Lower leg skin (tissue), 3 donors: ENCODE results near the gene ZNF778.

Experiments
- POLR2A ChIP-seq, 2 donors: fragments of 450-650 bp; IDR thresholded peaks; one replicate each; pipeline ENCODE4 v1.6.1; 2016 to 2017; ENCODE audit warnings: antibody characterized with exemption in 2 of 2, mild to moderate bottlenecking in 1 of 2, moderate library complexity in 1 of 2
- TF ChIP-seq, protein P1 (sequence below), 3 donors: fragments of 450-650 bp; IDR thresholded peaks; one replicate each; pipeline ENCODE4 v1.5.1; 2016; ENCODE audit warnings: antibody characterized with exemption in 3 of 3, mild to moderate bottlenecking in 3 of 3, moderate library complexity in 2 of 3

DNA sequence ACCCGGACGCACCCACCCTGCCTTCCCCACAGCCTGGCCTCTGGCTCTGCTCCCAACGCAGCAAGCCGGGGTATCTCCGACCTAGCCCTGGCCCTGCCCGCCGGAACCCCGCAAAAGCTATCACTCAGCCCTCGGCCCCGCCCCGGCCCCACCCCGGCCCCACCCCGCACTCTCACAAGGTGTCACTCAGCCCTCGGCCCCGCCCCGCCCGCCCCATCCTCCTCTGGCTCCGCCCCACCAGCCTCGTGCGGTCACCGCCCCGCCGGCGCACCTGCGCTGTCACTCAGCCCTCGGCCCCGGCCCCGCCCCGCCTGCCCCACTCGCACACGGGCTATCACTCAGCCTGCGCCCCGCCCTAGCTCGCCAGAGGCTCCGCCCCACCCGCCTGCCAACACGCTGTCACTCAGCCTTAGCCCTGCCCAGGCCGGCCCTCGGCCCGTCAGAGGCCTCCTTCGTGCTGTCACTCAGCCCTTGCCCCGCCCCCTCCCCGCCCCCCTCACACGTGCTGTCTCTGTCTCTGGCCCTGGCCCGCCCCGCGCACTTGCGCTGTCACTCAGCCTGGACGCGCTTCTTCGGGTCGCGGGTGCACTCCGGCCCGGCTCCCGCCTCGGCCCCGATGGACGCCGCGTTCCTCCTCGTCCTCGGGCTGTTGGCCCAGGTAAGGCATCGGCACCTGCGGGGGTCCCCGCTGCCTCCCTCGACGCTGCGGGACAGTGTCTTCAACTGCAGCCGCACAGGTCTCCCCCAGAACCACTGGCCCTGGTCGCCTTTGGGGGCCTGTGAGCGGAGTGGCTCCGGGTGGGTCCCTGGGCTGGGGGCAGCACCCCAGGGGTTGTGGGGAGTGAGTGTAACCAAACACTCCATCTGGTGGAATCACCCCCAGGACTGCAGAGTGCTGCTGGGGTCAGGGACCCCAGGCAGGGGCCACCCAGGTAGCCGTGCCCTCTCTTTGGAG is 46.0 kb upstream of the ZNF778 start, which contains the start of gene CDH15:
- TF ChIP-seq, protein P1, sequence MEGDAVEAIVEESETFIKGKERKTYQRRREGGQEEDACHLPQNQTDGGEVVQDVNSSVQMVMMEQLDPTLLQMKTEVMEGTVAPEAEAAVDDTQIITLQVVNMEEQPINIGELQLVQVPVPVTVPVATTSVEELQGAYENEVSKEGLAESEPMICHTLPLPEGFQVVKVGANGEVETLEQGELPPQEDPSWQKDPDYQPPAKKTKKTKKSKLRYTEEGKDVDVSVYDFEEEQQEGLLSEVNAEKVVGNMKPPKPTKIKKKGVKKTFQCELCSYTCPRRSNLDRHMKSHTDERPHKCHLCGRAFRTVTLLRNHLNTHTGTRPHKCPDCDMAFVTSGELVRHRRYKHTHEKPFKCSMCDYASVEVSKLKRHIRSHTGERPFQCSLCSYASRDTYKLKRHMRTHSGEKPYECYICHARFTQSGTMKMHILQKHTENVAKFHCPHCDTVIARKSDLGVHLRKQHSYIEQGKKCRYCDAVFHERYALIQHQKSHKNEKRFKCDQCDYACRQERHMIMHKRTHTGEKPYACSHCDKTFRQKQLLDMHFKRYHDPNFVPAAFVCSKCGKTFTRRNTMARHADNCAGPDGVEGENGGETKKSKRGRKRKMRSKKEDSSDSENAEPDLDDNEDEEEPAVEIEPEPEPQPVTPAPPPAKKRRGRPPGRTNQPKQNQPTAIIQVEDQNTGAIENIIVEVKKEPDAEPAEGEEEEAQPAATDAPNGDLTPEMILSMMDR (IDR thresholded peaks at IDR 0.05): no peak
- TF ChIP-seq POLR2A (IDR thresholded peaks at IDR 0.05): no peak
